Measurements from ENCODE around the gene ST3GAL5. TPM values are rescaled to one million over a fixed set of nuclear protein-coding genes. Genes with fewer than 3 reads are reported as not detected.

ST3GAL5 gene
- total and polyA plus RNA-seq, 2 of the 8 experiments (the other 6 are each of a cell fraction or from before 2014, with no cell fraction given), result 1.9 to 4.5 TPM

GRCh38 chr2:85873679-85874078 is 15.1 kb downstream of the ST3GAL5 start (continued):
- no peak for TF ChIP-seq JUND (IDR thresholded peaks at IDR 0.05; ENCODE audit: low read length)
- no peak for TF ChIP-seq TAF1 (IDR thresholded peaks at IDR 0.05; ENCODE audit: low read depth, low read length)
- TF ChIP-seq SAP30 (IDR thresholded peaks at IDR 0.05; ENCODE audit: insufficient read depth, insufficient replicate concordance, low read length), result no peak
- TF ChIP-seq CHD1 (IDR thresholded peaks at IDR 0.05; ENCODE audit: low read depth, low read length), result no peak
- TF ChIP-seq EGR1 (IDR thresholded peaks at IDR 0.05; ENCODE audit: borderline replicate concordance, low read depth, low read length), result no peak
- TF ChIP-seq BCL11A (IDR thresholded peaks at IDR 0.05; ENCODE audit: low read depth in 2 of 2, low read length in 2 of 2), result no peak
- no peak for TF ChIP-seq ATF3 (IDR thresholded peaks at IDR 0.05; ENCODE audit: insufficient read depth, low read depth, low read length)
- TF ChIP-seq EZH2 (IDR thresholded peaks at IDR 0.05; ENCODE audit: low read depth, low read length, severe bottlenecking), result no peak
- TF ChIP-seq SIN3A (conservative IDR thresholded peaks at IDR 0.05 in 1 of 2, IDR thresholded peaks at IDR 0.05 in 1 of 2; ENCODE audit: low read depth in 1 of 2, low read length in 2 of 2), result no peak
- no peak for TF ChIP-seq YY1 (IDR thresholded peaks at IDR 0.05; ENCODE audit: low read depth, low read length)
- TF ChIP-seq ATF2 (IDR thresholded peaks at IDR 0.05; ENCODE audit: low read length), result no peak
- TF ChIP-seq CTBP2 (IDR thresholded peaks at IDR 0.05; ENCODE audit: borderline replicate concordance, insufficient read depth, insufficient read length, low read length), result no peak
- TF ChIP-seq KDM4A (IDR thresholded peaks at IDR 0.05; ENCODE audit: low read depth, low read length, severe bottlenecking), result no peak
- TF ChIP-seq CREB1 (IDR thresholded peaks at IDR 0.05), result no peak

Measured in H1 (cell line).